Suprapubic skin (tissue), 3 donors: ENCODE results near the gene GSN.
A peak's percentile ranks its signal among the peaks of the same experiment; 100 is the strongest.

Source experiments
- POLR2A ChIP-seq, 2 donors: fragments of 450-650 bp; IDR thresholded peaks; one replicate each; pipeline ENCODE4 v1.6.1; 2017; ENCODE audit warnings: antibody characterized with exemption in 2 of 2, mild to moderate bottlenecking in 2 of 2, moderate library complexity in 2 of 2
- TF ChIP-seq, protein P1 (sequence below), 2 donors: fragments of 200-600 bp in 1 of 2; fragments of 450-650 bp in 1 of 2; sonication (generic) in 1 of 2; IDR thresholded peaks; one replicate each; pipeline ENCODE4 v1.5.1; 2016 to 2019; ENCODE audit warnings: antibody characterized with exemption in 2 of 2, mild to moderate bottlenecking in 1 of 2, moderate library complexity in 1 of 2

DNA sequence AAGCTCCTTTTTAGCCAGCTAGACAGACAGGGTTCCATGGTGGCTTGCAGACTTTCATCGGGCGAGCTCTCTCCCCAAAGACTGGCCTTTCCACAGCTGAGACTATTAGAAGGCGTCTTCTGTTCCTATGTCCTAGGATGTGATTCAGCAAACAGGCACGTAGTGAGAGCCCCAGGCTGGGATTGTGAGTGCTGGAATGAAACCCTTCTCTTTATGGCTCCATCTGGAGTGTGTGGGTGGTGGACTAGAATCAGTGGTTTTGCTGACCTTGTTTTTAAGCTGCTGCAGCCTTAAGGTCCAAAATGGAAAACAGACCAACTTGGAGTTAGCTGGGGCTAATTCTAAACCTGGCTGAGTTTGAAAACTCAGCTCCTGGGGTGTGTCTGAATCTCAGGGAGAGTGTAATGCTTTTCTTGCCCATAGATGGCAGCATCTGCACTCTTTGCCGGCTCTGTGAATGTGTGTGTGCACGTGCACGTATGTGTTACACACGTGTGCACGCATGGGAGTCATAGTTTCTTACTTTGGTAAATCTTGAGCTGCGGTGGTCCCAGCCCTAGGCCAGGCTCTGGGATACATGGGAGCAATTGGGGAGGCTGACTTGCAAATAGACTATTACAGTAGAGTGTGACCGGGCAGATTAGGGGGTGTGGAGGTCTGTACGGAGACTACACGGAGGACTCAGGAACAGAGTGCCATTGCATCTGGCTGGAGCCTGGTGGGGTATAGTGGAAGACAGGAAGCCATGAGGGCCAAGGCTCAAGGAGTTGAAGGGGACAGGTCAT, 10.7 kb downstream of the GSN start:
- TF ChIP-seq, protein P1, sequence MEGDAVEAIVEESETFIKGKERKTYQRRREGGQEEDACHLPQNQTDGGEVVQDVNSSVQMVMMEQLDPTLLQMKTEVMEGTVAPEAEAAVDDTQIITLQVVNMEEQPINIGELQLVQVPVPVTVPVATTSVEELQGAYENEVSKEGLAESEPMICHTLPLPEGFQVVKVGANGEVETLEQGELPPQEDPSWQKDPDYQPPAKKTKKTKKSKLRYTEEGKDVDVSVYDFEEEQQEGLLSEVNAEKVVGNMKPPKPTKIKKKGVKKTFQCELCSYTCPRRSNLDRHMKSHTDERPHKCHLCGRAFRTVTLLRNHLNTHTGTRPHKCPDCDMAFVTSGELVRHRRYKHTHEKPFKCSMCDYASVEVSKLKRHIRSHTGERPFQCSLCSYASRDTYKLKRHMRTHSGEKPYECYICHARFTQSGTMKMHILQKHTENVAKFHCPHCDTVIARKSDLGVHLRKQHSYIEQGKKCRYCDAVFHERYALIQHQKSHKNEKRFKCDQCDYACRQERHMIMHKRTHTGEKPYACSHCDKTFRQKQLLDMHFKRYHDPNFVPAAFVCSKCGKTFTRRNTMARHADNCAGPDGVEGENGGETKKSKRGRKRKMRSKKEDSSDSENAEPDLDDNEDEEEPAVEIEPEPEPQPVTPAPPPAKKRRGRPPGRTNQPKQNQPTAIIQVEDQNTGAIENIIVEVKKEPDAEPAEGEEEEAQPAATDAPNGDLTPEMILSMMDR (IDR thresholded peaks at IDR 0.05), result peak; percentile 77 to 82
- no peak for TF ChIP-seq POLR2A (IDR thresholded peaks at IDR 0.05)
